ENCODE measurements around the gene RNF25. TPM values are rescaled to one million over a fixed set of nuclear protein-coding genes. Genes with fewer than 3 reads are reported as not detected.

Gene RNF25
- polyA plus RNA-seq, 3 donors: 10.7 to 20.3 (median 12.9) TPM

DNA sequence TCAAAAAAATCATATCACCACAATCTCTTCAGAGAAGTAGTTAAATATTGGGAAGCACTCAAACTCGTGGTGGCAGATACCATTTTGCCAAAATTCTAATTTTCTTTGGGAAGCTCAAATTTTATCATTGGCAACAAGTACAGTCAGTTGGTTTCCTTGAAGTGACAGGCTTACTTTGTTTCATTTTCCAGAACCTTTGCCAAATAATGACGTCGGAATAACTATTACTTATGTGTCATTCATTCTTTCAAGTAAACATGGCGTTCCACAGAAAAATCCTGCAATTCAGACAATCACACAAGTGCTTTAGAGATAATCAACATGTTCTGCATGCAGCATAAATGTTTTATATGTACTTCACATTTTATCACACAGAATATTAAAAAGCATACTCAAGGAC is 44.3 kb upstream of the RNF25 start:
- no peaks in the 10 kb centered on the region for H3K27me3 ChIP-seq (ENCODE audit: control insufficient read depth in 2 of 2, insufficient read depth in 2 of 2, low read length in 2 of 2)
- H3K4me2 ChIP-seq (replicated peaks; ENCODE audit: extremely low read depth, low read length, poor library complexity, severe bottlenecking): no peak overlapping the region
- no peak overlapping the region for H3K4me3 Mint-ChIP-seq
- H3K79me2 ChIP-seq (ENCODE audit: insufficient read depth, low read length): peaks cover 95% of the 10 kb centered on the region
- H4K20me1 ChIP-seq (ENCODE audit: insufficient read depth, low read length): peaks cover 6% of the 10 kb centered on the region
- H3K4me1 ChIP-seq (ENCODE audit: control insufficient read depth in 1 of 2, insufficient read depth in 2 of 2, low read length in 2 of 2): peaks cover 64 to 73% of the 10 kb centered on the region in 2 donors
- peaks cover 32 to 41% of the 10 kb centered on the region in 2 donors for H3K36me3 Mint-ChIP-seq
- 94% methylated on average over 3 of the region's 4 CpGs for WGBS (ENCODE audit: insufficient coverage)
- no peak overlapping the region for H2AFZ ChIP-seq (ENCODE audit: insufficient read depth, low read depth, low read length, poor library complexity, severe bottlenecking)
- peaks cover 5 to 40% of the 10 kb centered on the region in 2 donors for H3K36me3 ChIP-seq (replicated peaks in 1 of 2; ENCODE audit: control insufficient read depth in 1 of 2, insufficient read depth in 2 of 2, low read length in 2 of 2)
- H3K9ac ChIP-seq (ENCODE audit: insufficient read depth, low read length, poor library complexity, severe bottlenecking): no peak overlapping the region
- H3K27me3 Mint-ChIP-seq (ENCODE audit: low read depth in 3 of 3): peaks cover 0 to 6% (median 0%) of the 10 kb centered on the region in 3 donors
- H3K4me3 ChIP-seq (replicated peaks in 1 of 3; ENCODE audit: low read depth in 2 of 3, low read length in 3 of 3): no peak overlapping the region
- H3K27ac ChIP-seq (ENCODE audit: low read depth in 1 of 2, low read length in 2 of 2): peak overlapping the region in 1 of 2 donors; percentile 69
- no peak for DNase-seq
- peak overlapping the region in 6 of 7 donors; percentile 73 to 90 (median 83) for H3K27ac Mint-ChIP-seq
- no peaks in the 10 kb centered on the region for H3K9me3 Mint-ChIP-seq
- TF ChIP-seq CTCF (IDR thresholded peaks at IDR 0.05): no peak
- intact Hi-C loops (cut with micrococcal nuclease): no loop called here
- H3K4me1 Mint-ChIP-seq: peaks cover 65% of the 10 kb centered on the region
- no peaks in the 10 kb centered on the region for H3K9me3 ChIP-seq (replicated peaks in 1 of 2; ENCODE audit: control insufficient read depth in 1 of 2, insufficient read depth in 1 of 2, low read length in 2 of 2)

GRCh38 chr2:218713922-218714321 is 42.1 kb upstream of the RNF25 start:
- Histone ChIP-seq H3K4me1 (ENCODE audit: control insufficient read depth in 1 of 2, insufficient read depth in 2 of 2, low read length in 2 of 2) (peaks cover 69 to 79% of the 10 kb centered on the region in 2 donors), H3K4me3 (replicated peaks in 1 of 3; ENCODE audit: low read depth in 2 of 3, low read length in 3 of 3) (peak overlapping the region in 1 of 3 experiments; percentile 31), H3K27ac (ENCODE audit: low read depth in 1 of 2, low read length in 2 of 2) (peak overlapping the region; percentile 48 to 75), H3K9me3 (replicated peaks in 1 of 2; ENCODE audit: control insufficient read depth in 1 of 2, insufficient read depth in 1 of 2, low read length in 2 of 2) (no peaks in the 10 kb centered on the region), H3K36me3 (replicated peaks in 1 of 2; ENCODE audit: control insufficient read depth in 1 of 2, insufficient read depth in 2 of 2, low read length in 2 of 2) (peaks cover 2 to 20% of the 10 kb centered on the region in 2 donors), H3K4me2 (replicated peaks; ENCODE audit: extremely low read depth, low read length, poor library complexity, severe bottlenecking) (peak overlapping the region; percentile 38), H3K9ac (ENCODE audit: insufficient read depth, low read length, poor library complexity, severe bottlenecking) (no peak overlapping the region), H4K20me1 (ENCODE audit: insufficient read depth, low read length) (peaks cover 6% of the 10 kb centered on the region), H2AFZ (ENCODE audit: insufficient read depth, low read depth, low read length, poor library complexity, severe bottlenecking) (no peak overlapping the region), H3K79me2 (ENCODE audit: insufficient read depth, low read length) (peaks cover 74% of the 10 kb centered on the region), H3K27me3 (ENCODE audit: control insufficient read depth in 2 of 2, insufficient read depth in 2 of 2, low read length in 2 of 2) (no peaks in the 10 kb centered on the region)
- peaks cover 0 to 4% (median 0%) of the 10 kb centered on the region in 3 donors for H3K27me3 Mint-ChIP-seq (ENCODE audit: low read depth in 3 of 3)
- TF ChIP-seq CTCF (IDR thresholded peaks at IDR 0.05): no peak
- peaks cover 63% of the 10 kb centered on the region for H3K4me1 Mint-ChIP-seq
- H3K9me3 Mint-ChIP-seq: no peaks in the 10 kb centered on the region
- 64% methylated on average over 2 of the region's 2 CpGs for WGBS (ENCODE audit: insufficient coverage)
- H3K4me3 Mint-ChIP-seq: peak overlapping the region in 1 of 2 donors; percentile 54
- H3K36me3 Mint-ChIP-seq: peaks cover 17 to 27% of the 10 kb centered on the region in 2 donors
- H3K27ac Mint-ChIP-seq: peak overlapping the region; percentile 72 to 90 (median 84)
- DNase-seq: peak in 2 of 3 donors; percentile 39 to 51
- intact Hi-C loops (cut with micrococcal nuclease): loop anchor here (5.0 kb wide), 1 partner anchor 133 kb away; no protein-coding TSS in a partner anchor

All from CD14-positive monocyte (primary cell).